SU-DHL-6 (cell line): ENCODE results near the gene ERBB4.

Experiments
- EZH2phosphoT487 ChIP-seq: fragments of 200-600 bp; sonication (generic), shearing (Covaris generic); conservative IDR thresholded peaks from 2 replicates; pipeline ENCODE4 v1.6.1; 2018; ENCODE audit warnings: mild to moderate bottlenecking, antibody characterized with exemption, low read length, moderate library complexity, mixed read lengths
- TF ChIP-seq, protein P1 (sequence below): fragments of 200-600 bp; sonication (generic); IDR thresholded peaks from one replicate; pipeline ENCODE4 v1.5.1; 2017; ENCODE audit warnings: antibody characterized with exemption, mild to moderate bottlenecking, low read length, moderate library complexity; ENCODE audit not compliant: insufficient read depth, poor library complexity, severe bottlenecking

DNA sequence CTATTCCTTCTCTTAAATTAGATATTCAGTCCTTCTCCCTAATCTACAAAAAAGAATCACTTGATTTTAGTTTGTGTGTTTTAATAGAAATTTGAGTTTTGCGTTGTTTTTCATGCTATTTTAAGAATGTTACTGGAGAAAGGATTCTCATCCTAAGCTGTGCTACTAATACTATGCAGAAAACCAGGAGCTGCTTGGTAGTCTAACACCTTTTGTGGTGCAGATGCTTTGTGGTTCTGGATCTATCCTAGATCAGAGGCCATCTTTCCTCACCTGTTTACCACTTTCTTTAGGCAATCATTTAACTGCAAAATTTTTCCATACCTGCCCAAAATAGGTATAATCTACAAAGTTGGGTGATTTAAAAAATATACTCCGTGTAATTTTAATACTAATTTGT is 1158.6 kb downstream of the ERBB4 start:
- TF ChIP-seq, protein P1, sequence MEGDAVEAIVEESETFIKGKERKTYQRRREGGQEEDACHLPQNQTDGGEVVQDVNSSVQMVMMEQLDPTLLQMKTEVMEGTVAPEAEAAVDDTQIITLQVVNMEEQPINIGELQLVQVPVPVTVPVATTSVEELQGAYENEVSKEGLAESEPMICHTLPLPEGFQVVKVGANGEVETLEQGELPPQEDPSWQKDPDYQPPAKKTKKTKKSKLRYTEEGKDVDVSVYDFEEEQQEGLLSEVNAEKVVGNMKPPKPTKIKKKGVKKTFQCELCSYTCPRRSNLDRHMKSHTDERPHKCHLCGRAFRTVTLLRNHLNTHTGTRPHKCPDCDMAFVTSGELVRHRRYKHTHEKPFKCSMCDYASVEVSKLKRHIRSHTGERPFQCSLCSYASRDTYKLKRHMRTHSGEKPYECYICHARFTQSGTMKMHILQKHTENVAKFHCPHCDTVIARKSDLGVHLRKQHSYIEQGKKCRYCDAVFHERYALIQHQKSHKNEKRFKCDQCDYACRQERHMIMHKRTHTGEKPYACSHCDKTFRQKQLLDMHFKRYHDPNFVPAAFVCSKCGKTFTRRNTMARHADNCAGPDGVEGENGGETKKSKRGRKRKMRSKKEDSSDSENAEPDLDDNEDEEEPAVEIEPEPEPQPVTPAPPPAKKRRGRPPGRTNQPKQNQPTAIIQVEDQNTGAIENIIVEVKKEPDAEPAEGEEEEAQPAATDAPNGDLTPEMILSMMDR, result no peak
- TF ChIP-seq EZH2phosphoT487, result no peak
